Measurements from ENCODE around the gene OPRD1.
A peak's percentile ranks its signal among the peaks of the same experiment; 100 is the strongest.

OPRD1 gene

GRCh38 chr1:28891256-28891655, 79.3 kb downstream of the OPRD1 start:
- H3K4me3 Mint-ChIP-seq, result no peak overlapping the region
- H3K27me3 Mint-ChIP-seq (ENCODE audit: low read depth), result peaks cover 28% of the 10 kb centered on the region
- H3K9me3 Mint-ChIP-seq, result no peaks in the 10 kb centered on the region
- no peaks in the 10 kb centered on the region for H3K36me3 Mint-ChIP-seq (ENCODE audit: low read depth)
- peaks cover 7% of the 10 kb centered on the region for H3K4me1 Mint-ChIP-seq
- no peak for TF ChIP-seq CTCF (IDR thresholded peaks at IDR 0.05; ENCODE audit: unreplicated experiment in 3 of 3)
- H3K27ac Mint-ChIP-seq, result no peak overlapping the region

GRCh38 chr1:28893403-28894102, 81.6 kb downstream of the OPRD1 start:
- H3K36me3 Mint-ChIP-seq (ENCODE audit: low read depth), result no peaks in the 10 kb centered on the region
- no peaks in the 10 kb centered on the region for H3K9me3 Mint-ChIP-seq
- no peak overlapping the region for H3K27ac Mint-ChIP-seq
- H3K27me3 Mint-ChIP-seq (ENCODE audit: low read depth), result peaks cover 18% of the 10 kb centered on the region
- H3K4me1 Mint-ChIP-seq, result peaks cover under 1% of the 10 kb centered on the region
- H3K4me3 Mint-ChIP-seq, result no peak overlapping the region
- peak in 1 of 3 experiments; percentile 35 for TF ChIP-seq CTCF (IDR thresholded peaks at IDR 0.05; ENCODE audit: unreplicated experiment in 3 of 3)

GRCh38 chr1:28894785-28895184, 82.8 kb downstream of the OPRD1 start:
- Mint-ChIP-seq H3K4me3 (no peak overlapping the region), H3K27ac (no peak overlapping the region), H3K9me3 (no peaks in the 10 kb centered on the region), H3K36me3 (ENCODE audit: low read depth) (no peaks in the 10 kb centered on the region), H3K4me1 (peaks cover 9% of the 10 kb centered on the region), H3K27me3 (ENCODE audit: low read depth) (peaks cover 18% of the 10 kb centered on the region)
- TF ChIP-seq CTCF (IDR thresholded peaks at IDR 0.05; ENCODE audit: unreplicated experiment in 3 of 3), result no peak

- no peaks in the 10 kb centered on the region for H3K36me3 Mint-ChIP-seq (ENCODE audit: low read depth)
- no peak overlapping the region for H3K4me3 Mint-ChIP-seq
- H3K27me3 Mint-ChIP-seq (ENCODE audit: low read depth), result peaks cover 16% of the 10 kb centered on the region
- no peak for TF ChIP-seq CTCF (IDR thresholded peaks at IDR 0.05; ENCODE audit: unreplicated experiment in 3 of 3)
- peaks cover 9% of the 10 kb centered on the region for H3K4me1 Mint-ChIP-seq
- no peak overlapping the region for H3K27ac Mint-ChIP-seq
- no peaks in the 10 kb centered on the region for H3K9me3 Mint-ChIP-seq
Observed at GRCh38 chr1:28895896-28896608, 84.1 kb downstream of the OPRD1 start.

- Mint-ChIP-seq H3K9me3 (no peaks in the 10 kb centered on the region), H3K36me3 (ENCODE audit: low read depth) (no peaks in the 10 kb centered on the region), H3K27me3 (ENCODE audit: low read depth) (peaks cover 14% of the 10 kb centered on the region)
Observed at GRCh38 chr1:28896609-28896986, 84.6 kb downstream of the OPRD1 start.

More at GRCh38 chr1:28896609-28896986, 84.6 kb downstream of the OPRD1 start:
- Mint-ChIP-seq H3K4me1 (peaks cover 9% of the 10 kb centered on the region), H3K27ac (no peak overlapping the region), H3K4me3 (no peak overlapping the region)
- TF ChIP-seq CTCF (IDR thresholded peaks at IDR 0.05; ENCODE audit: unreplicated experiment in 3 of 3), result no peak
